Measurements from ENCODE around the gene CMIP.

DNA sequence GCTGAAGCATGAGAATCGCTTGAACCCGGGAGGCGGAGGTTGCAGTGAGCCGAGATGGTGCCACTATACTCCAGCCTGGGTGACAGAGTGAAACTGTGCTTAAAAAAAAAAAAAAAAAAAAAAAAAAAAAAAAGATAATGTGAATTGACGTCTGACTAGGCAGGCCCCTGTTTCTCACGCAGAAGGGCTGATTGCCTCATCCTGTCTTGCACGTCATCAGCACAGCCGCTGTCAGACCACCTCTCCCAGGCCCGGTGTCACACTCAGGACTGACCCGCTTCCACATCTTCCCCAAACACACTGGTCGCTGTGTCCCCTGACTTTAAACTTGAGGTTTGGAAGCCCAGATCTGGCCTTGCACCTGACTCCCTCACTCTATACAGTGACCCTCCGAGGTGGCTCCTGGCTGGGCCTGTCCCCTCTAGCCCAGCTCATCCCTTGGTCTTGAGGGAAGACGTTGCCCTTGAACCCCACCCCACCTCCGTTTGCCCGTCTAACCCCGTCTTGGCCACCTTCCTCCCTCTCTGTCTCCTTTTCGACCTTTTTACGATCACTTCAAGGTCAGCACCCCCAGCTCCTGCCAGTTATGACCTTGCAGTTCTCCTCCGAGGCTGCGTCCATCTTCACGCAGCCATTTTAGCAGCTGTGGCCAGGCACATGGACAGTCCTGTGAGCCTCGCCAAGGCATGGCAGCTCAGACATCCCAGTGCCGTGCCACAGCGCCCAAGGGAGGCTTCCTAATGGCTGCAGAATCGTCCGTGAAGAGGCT is 184.6 kb downstream of the CMIP start:
- TF ChIP-seq GATA3 (IDR thresholded peaks at IDR 0.05; ENCODE audit: low read depth, low read length) (no peak), GATA2 (IDR thresholded peaks at IDR 0.05; ENCODE audit: low read depth, low read length) (no peak)

Measured in SH-SY5Y (cell line).